ENCODE results near the gene CDKAL1. TPM values are rescaled to one million over a fixed set of nuclear protein-coding genes. Genes with fewer than 3 reads are reported as not detected.

The CDKAL1 gene
- total RNA-seq, 1 experiment from 2014 or later: 11.8 TPM

DNA sequence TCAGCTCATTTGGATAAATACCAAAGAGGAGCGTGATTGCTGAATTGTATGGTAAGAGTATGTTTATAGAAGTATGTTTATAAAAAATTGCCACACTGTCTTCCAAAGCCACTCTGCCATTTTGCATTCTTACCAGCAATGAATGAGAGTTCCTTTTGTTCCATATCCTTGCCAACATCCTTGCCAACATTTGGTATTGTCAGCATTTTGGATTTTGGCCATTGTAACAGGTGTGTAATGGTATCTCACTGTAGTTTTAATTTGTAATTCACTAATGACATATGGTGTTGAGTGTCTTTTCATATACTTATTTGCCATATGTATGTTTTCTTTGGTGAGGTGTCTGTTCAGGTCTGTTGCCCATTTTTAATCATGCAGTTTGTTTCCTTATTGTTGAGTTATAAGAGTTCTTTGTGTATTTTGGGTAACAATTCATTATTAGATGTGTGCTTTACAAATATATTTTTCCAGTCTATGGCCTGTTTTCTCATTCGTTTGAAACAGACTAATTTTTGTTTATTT, 539.1 kb downstream of the CDKAL1 start:
- BruUV-seq (replicated peaks): no TSS peak
- Mint-ChIP-seq H3K27ac (ENCODE audit: low read depth, unreplicated experiment) (no peak overlapping the region), H3K36me3 (ENCODE audit: insufficient read depth, unreplicated experiment) (no peaks in the 10 kb centered on the region), H3K4me1 (ENCODE audit: insufficient read depth, unreplicated experiment) (no peaks in the 10 kb centered on the region), H3K27me3 (ENCODE audit: insufficient read depth, unreplicated experiment) (no peaks in the 10 kb centered on the region), H3K9me3 (ENCODE audit: unreplicated experiment) (peaks cover 10% of the 10 kb centered on the region), H3K4me3 (ENCODE audit: unreplicated experiment) (no peak overlapping the region)
- ChIA-PET POLR2A (no interaction called here), CTCF (no interaction called here)
- intact Hi-C loops (cut with micrococcal nuclease): no loop called here
- TF ChIP-seq, protein P1, sequence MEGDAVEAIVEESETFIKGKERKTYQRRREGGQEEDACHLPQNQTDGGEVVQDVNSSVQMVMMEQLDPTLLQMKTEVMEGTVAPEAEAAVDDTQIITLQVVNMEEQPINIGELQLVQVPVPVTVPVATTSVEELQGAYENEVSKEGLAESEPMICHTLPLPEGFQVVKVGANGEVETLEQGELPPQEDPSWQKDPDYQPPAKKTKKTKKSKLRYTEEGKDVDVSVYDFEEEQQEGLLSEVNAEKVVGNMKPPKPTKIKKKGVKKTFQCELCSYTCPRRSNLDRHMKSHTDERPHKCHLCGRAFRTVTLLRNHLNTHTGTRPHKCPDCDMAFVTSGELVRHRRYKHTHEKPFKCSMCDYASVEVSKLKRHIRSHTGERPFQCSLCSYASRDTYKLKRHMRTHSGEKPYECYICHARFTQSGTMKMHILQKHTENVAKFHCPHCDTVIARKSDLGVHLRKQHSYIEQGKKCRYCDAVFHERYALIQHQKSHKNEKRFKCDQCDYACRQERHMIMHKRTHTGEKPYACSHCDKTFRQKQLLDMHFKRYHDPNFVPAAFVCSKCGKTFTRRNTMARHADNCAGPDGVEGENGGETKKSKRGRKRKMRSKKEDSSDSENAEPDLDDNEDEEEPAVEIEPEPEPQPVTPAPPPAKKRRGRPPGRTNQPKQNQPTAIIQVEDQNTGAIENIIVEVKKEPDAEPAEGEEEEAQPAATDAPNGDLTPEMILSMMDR (IDR thresholded peaks at IDR 0.05; ENCODE audit: unreplicated experiment): no peak
- no peak for DNase-seq (ENCODE audit: unreplicated experiment)

DNA sequence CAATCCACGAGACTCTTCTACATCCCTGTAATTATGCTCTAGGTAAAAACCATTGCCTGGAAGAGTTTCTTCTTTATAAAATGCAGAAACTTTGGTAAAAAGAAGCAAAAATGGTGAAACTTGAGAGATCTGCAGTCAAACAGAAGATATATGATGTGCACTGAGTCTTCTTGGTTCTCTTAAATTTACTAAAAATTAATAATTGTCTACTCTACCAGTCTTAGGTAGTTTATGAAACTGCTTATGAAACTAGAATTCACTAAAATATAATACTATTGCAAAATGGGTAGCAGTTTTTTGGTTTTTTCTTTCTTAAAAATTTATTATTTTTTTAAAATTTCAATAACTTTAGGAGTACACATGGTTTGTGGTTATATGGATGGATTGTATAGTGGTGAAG, 540.2 kb downstream of the CDKAL1 start:
- Mint-ChIP-seq H3K4me3 (ENCODE audit: unreplicated experiment) (no peak overlapping the region), H3K36me3 (ENCODE audit: insufficient read depth, unreplicated experiment) (no peaks in the 10 kb centered on the region), H3K27me3 (ENCODE audit: insufficient read depth, unreplicated experiment) (no peaks in the 10 kb centered on the region), H3K9me3 (ENCODE audit: unreplicated experiment) (peaks cover 11% of the 10 kb centered on the region), H3K27ac (ENCODE audit: low read depth, unreplicated experiment) (no peak overlapping the region), H3K4me1 (ENCODE audit: insufficient read depth, unreplicated experiment) (no peaks in the 10 kb centered on the region)
- intact Hi-C loops (cut with micrococcal nuclease): no loop called here
- DNase-seq (ENCODE audit: unreplicated experiment): no peak
- BruUV-seq (replicated peaks): no TSS peak
- POLR2A ChIA-PET: no interaction called here
- TF ChIP-seq, protein P1 (IDR thresholded peaks at IDR 0.05; ENCODE audit: unreplicated experiment): no peak
- CTCF ChIA-PET: no interaction called here

DNA sequence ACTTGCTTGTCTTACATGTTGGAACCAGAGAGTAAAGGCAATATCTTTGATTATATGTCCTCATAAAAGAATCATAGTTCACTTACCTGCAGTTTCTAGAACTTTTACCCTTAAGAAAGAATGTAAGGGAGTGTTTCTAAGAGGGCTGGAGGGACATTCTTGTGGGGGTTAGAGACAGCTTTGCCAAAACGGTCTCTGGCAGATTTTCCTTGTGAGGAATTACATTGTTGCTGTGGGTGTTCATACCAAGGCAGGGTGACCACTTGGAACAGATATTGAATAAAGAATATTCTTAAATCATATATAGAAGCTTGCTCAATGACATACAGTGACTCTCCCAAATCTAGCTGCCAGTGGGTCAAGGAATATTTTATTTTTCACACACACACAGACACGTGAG, 541.7 kb downstream of the CDKAL1 start:
- no peaks in the 10 kb centered on the region for H3K27me3 Mint-ChIP-seq (ENCODE audit: insufficient read depth, unreplicated experiment)
- H3K36me3 Mint-ChIP-seq (ENCODE audit: insufficient read depth, unreplicated experiment): no peaks in the 10 kb centered on the region
- H3K4me3 Mint-ChIP-seq (ENCODE audit: unreplicated experiment): no peak overlapping the region
- H3K4me1 Mint-ChIP-seq (ENCODE audit: insufficient read depth, unreplicated experiment): no peaks in the 10 kb centered on the region
- BruUV-seq (replicated peaks): no TSS peak
- intact Hi-C loops (cut with micrococcal nuclease): no loop called here
- peaks cover 8% of the 10 kb centered on the region for H3K9me3 Mint-ChIP-seq (ENCODE audit: unreplicated experiment)
- POLR2A ChIA-PET: no interaction called here
- H3K27ac Mint-ChIP-seq (ENCODE audit: low read depth, unreplicated experiment): no peak overlapping the region
- TF ChIP-seq, protein P1 (IDR thresholded peaks at IDR 0.05; ENCODE audit: unreplicated experiment): no peak
- no peak for DNase-seq (ENCODE audit: unreplicated experiment)
- CTCF ChIA-PET: no interaction called here

DNA sequence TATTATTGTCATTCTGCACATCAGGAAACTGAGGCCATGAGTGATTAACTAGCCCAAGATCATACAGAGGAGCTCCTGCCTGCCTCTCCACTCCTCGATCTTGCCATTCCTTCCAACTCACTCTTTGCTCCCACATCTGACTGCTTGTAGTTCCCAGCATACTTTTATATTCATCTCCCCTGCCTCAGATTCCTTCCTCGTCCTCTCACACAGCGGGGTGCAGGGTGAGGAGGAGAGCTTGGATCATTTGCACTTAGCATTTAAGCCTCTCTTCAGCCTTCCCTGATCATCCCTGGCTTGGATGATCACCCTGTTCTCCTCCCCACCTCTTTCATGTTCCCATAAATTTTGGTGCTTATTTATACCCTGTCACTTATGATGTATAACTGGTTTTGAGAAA, 544.2 kb downstream of the CDKAL1 start:
- no peak overlapping the region for H3K27ac Mint-ChIP-seq (ENCODE audit: low read depth, unreplicated experiment)
- ChIA-PET POLR2A (no interaction called here), CTCF (no interaction called here)
- no peaks in the 10 kb centered on the region for H3K36me3 Mint-ChIP-seq (ENCODE audit: insufficient read depth, unreplicated experiment)
- no peak overlapping the region for H3K4me3 Mint-ChIP-seq (ENCODE audit: unreplicated experiment)
- no peaks in the 10 kb centered on the region for H3K27me3 Mint-ChIP-seq (ENCODE audit: insufficient read depth, unreplicated experiment)
- H3K4me1 Mint-ChIP-seq (ENCODE audit: insufficient read depth, unreplicated experiment): no peaks in the 10 kb centered on the region
- DNase-seq (ENCODE audit: unreplicated experiment): no peak
- peaks cover 8% of the 10 kb centered on the region for H3K9me3 Mint-ChIP-seq (ENCODE audit: unreplicated experiment)
- TF ChIP-seq, protein P1 (IDR thresholded peaks at IDR 0.05; ENCODE audit: unreplicated experiment): no peak
- BruUV-seq (replicated peaks): no TSS peak
- intact Hi-C loops (cut with micrococcal nuclease): no loop called here
